Measurements from ENCODE around the gene DPP6. TPM values are rescaled to one million over a fixed set of nuclear protein-coding genes. Genes with fewer than 3 reads are reported as not detected.

The DPP6 gene
- total RNA-seq, 4 donors from 2014 or later: 0.60 to 1.7 (median 1.6) TPM; not detected in 1

DNA sequence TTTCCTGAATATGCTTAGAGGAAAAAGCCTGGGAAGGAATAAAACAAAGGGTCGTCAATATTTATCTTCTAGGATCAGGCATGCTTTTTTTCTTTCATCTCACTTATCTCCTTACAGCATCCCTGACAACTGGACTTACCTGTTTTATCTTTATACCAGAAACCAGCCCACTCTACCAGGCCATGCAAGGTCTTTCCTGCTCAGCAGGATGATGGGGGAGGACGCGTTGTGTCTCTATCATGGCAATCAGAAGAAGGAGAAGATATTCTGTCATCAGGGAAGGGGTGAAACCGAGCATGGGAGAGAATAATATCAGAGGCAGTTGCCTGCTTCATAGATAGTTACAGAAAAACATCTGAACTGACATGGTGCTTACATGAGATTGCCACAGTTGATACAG, 445.6 kb downstream of the DPP6 start:
- H3K27me3 ChIP-seq: no peaks in the 10 kb centered on the region
- WGBS, 2 donors: 80 to 84% methylated on average over 4 of the region's 4 CpGs
- H3K36me3 ChIP-seq: no peaks in the 10 kb centered on the region
- TF ChIP-seq, protein P1, sequence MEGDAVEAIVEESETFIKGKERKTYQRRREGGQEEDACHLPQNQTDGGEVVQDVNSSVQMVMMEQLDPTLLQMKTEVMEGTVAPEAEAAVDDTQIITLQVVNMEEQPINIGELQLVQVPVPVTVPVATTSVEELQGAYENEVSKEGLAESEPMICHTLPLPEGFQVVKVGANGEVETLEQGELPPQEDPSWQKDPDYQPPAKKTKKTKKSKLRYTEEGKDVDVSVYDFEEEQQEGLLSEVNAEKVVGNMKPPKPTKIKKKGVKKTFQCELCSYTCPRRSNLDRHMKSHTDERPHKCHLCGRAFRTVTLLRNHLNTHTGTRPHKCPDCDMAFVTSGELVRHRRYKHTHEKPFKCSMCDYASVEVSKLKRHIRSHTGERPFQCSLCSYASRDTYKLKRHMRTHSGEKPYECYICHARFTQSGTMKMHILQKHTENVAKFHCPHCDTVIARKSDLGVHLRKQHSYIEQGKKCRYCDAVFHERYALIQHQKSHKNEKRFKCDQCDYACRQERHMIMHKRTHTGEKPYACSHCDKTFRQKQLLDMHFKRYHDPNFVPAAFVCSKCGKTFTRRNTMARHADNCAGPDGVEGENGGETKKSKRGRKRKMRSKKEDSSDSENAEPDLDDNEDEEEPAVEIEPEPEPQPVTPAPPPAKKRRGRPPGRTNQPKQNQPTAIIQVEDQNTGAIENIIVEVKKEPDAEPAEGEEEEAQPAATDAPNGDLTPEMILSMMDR (IDR thresholded peaks at IDR 0.05): no peak
- no peak for TF ChIP-seq POLR2A (IDR thresholded peaks at IDR 0.05)
- TF ChIP-seq EP300 (IDR thresholded peaks at IDR 0.05): no peak
- H3K9me3 ChIP-seq: peaks cover 0 to 9% (median 0%) of the 10 kb centered on the region in 4 donors
- H3K27ac ChIP-seq: no peak overlapping the region
- H3K4me3 ChIP-seq: no peak overlapping the region
- H3K4me1 ChIP-seq: no peaks in the 10 kb centered on the region
- DNase-seq (ENCODE audit: low spot score in 2 of 2): no peak

DNA sequence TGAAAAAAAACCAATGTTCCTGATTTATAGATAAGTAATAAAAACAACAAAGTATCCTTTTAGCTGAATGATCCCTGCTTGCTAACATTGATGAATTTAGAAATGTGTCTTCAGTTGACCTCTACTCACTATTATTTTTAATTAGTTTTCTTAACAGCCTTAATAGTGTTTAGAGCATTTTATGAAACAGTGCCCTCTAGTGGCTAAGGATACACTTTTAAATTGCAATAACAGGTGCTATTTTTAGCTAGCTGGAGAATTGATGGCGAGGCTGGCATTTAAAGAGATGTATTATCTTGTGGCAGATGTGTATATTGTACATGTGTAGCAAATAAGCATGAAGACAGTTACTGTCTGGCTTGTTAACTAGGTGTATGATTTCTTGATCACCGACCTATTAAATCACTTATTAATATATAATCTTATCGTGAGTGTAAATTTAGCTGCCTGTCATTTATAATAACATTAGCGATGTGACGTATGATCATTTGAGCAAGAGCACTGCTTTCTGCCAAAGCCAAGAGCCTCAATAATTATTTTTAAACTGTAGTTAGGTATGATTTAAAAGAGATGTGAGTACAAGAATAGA, 451.9 kb downstream of the DPP6 start:
- 59 to 66% methylated on average over 5 of the region's 5 CpGs for WGBS, 2 donors
- no peak for TF ChIP-seq EP300 (IDR thresholded peaks at IDR 0.05)
- TF ChIP-seq, protein P1 (IDR thresholded peaks at IDR 0.05): peak in 1 of 5 experiments; percentile 38
- Histone ChIP-seq H3K27me3 (no peaks in the 10 kb centered on the region), H3K27ac (no peak overlapping the region), H3K4me1 (no peaks in the 10 kb centered on the region), H3K4me3 (no peak overlapping the region), H3K9me3 (peaks cover 0 to 15% (median 0%) of the 10 kb centered on the region in 4 donors), H3K36me3 (no peaks in the 10 kb centered on the region)
- no peak for DNase-seq (ENCODE audit: low spot score in 2 of 2)

DNA sequence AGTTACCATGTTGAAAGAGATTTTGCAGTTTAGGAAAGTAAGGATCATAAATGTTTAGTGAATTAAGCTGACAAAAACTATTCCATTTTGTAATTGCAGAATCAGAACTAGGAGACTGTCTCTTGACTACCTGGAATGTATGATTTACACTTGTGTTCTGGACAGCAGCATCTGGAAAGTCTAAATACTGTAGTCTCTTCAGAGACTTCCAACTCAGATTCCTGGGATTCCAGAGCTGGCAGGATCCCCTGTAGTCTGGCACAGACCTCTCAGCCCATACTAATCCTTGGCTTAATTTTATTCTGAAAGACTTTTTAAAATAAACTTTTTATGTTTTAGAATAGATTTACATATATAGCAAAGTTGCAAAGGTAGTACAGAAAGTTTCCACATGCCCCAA, 452.7 kb downstream of the DPP6 start:
- TF ChIP-seq, protein P1 (IDR thresholded peaks at IDR 0.05): no peak
- no peak for TF ChIP-seq EP300 (IDR thresholded peaks at IDR 0.05)
- TF ChIP-seq POLR2A (IDR thresholded peaks at IDR 0.05): no peak
- Histone ChIP-seq H3K9me3 (peaks cover 0 to 16% (median 0%) of the 10 kb centered on the region in 4 donors), H3K27me3 (no peaks in the 10 kb centered on the region), H3K4me1 (no peaks in the 10 kb centered on the region), H3K27ac (no peak overlapping the region), H3K4me3 (no peak overlapping the region), H3K36me3 (no peaks in the 10 kb centered on the region)
- no peak for DNase-seq (ENCODE audit: low spot score in 2 of 2)

DNA sequence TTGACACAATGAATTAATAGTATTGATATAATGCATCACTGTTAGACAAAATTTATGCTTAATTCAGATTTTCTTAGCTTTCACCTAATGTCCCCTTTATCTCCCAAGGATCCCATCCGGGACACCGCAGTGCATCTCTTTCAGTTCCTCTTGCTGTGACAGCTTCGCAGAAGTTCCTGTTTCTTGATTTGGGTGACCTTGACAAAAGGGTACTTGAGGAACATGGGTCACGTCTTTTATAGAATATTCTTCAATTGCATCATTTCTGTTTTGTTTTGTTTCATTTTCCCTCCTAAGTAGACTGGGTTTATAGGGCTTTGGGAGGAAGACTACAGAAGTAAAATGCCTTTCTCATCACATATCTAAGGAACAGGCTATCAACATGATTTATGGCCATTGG, 453.2 kb downstream of the DPP6 start:
- Histone ChIP-seq H3K4me1 (no peaks in the 10 kb centered on the region), H3K27me3 (no peaks in the 10 kb centered on the region), H3K4me3 (no peak overlapping the region), H3K36me3 (no peaks in the 10 kb centered on the region), H3K27ac (no peak overlapping the region), H3K9me3 (peaks cover 0 to 16% (median 0%) of the 10 kb centered on the region in 4 donors)
- TF ChIP-seq, protein P1 (IDR thresholded peaks at IDR 0.05): no peak
- TF ChIP-seq POLR2A (IDR thresholded peaks at IDR 0.05) (no peak), EP300 (IDR thresholded peaks at IDR 0.05) (no peak)
- DNase-seq (ENCODE audit: low spot score in 2 of 2): no peak
- WGBS, 2 donors: 68 to 72% methylated on average over 4 of the region's 4 CpGs

DNA sequence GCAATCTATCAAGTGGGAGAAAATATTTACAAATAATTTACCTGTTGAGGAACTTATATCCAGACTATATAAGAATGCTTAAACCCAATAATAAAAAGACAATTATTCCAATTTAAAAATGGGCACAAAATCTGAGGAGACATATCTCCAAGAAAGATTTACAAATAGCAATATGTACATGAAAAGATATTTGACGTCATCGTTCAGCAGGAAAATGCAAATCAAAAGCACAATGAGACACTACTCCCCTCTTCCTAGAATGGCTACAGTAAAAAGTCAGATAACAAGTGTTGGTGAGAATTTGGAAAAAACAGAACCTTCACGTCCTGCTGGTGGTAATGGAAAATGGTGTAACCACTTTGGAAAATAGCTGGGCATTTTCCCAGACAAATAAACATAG, 457.0 kb downstream of the DPP6 start:
- Histone ChIP-seq H3K4me1 (no peaks in the 10 kb centered on the region), H3K4me3 (no peak overlapping the region), H3K27ac (no peak overlapping the region), H3K9me3 (peaks cover 0 to 13% (median 0%) of the 10 kb centered on the region in 4 donors), H3K36me3 (no peaks in the 10 kb centered on the region), H3K27me3 (no peaks in the 10 kb centered on the region)
- no peak for DNase-seq (ENCODE audit: low spot score in 2 of 2)
- whole genome bisulfite sequencing, 2 donors: 71 to 87% methylated on average over 3 of the region's 3 CpGs
- TF ChIP-seq EP300 (IDR thresholded peaks at IDR 0.05) (no peak), POLR2A (IDR thresholded peaks at IDR 0.05) (no peak)
- TF ChIP-seq, protein P1 (IDR thresholded peaks at IDR 0.05): no peak

Data from tibial nerve (tissue), 4 donors.